SJCRH30 (cell line): ENCODE results near the gene POLR2F. TPM values are rescaled to one million over a fixed set of nuclear protein-coding genes. Genes with fewer than 3 reads are reported as not detected.

Experiments
- DNase-seq, 2 experiments: peaks; one replicate each; pipeline ENCODE4 v3.0.0-alpha.2; 2015 to 2020
- H3K27ac ChIP-seq: fragments of 250-450 bp; sonication (Bioruptor Pico); 2 replicates; pipeline ENCODE4 v1.5.1; 2020; ENCODE audit warnings: mild to moderate bottlenecking, moderate library complexity
- H3K27me3 ChIP-seq: fragments of 250-450 bp; sonication (Bioruptor Pico); 2 replicates; pipeline ENCODE4 v1.5.1; 2020; ENCODE audit warnings: mild to moderate bottlenecking, moderate library complexity
- H3K36me3 ChIP-seq: fragments of 250-450 bp; sonication (Bioruptor Pico); 2 replicates; pipeline ENCODE4 v1.5.1; 2020; ENCODE audit warnings: mild to moderate bottlenecking, moderate library complexity
- H3K4me1 ChIP-seq: fragments of 250-450 bp; sonication (Bioruptor Pico); 2 replicates; pipeline ENCODE4 v1.5.1; 2020; ENCODE audit warnings: mild to moderate bottlenecking, moderate library complexity
- H3K4me3 ChIP-seq: fragments of 250-450 bp; sonication (Bioruptor Pico); 2 replicates; pipeline ENCODE4 v1.5.1; 2020; ENCODE audit warnings: mild to moderate bottlenecking, moderate library complexity
- H3K9me3 ChIP-seq: fragments of 250-450 bp; sonication (Bioruptor Pico); replicated peaks from 2 replicates; pipeline ENCODE4 v1.5.1; 2020; ENCODE audit warnings: mild to moderate bottlenecking, moderate library complexity
- total RNA-seq: library from RNA; depleted of rRNA; stranded (reverse); fragments of >200 nt; shearing (Covaris generic); gene quantifications from 2 replicates; pipeline ENCODE4 v1.2.3, GENCODE V29; 2014; rRNA removed

The POLR2F gene
- total RNA-seq, 1 experiment from 2014 or later: 121 TPM

GRCh38 chr22:38014083-38014482, 60.6 kb downstream of the POLR2F start:
- H3K27ac ChIP-seq: no peak overlapping the region
- H3K9me3 ChIP-seq: no peaks in the 10 kb centered on the region
- H3K27me3 ChIP-seq: no peaks in the 10 kb centered on the region
- H3K4me1 ChIP-seq: peaks cover 5% of the 10 kb centered on the region
- no peaks in the 10 kb centered on the region for H3K36me3 ChIP-seq
- no peak overlapping the region for H3K4me3 ChIP-seq
- no peak for DNase-seq

DNA sequence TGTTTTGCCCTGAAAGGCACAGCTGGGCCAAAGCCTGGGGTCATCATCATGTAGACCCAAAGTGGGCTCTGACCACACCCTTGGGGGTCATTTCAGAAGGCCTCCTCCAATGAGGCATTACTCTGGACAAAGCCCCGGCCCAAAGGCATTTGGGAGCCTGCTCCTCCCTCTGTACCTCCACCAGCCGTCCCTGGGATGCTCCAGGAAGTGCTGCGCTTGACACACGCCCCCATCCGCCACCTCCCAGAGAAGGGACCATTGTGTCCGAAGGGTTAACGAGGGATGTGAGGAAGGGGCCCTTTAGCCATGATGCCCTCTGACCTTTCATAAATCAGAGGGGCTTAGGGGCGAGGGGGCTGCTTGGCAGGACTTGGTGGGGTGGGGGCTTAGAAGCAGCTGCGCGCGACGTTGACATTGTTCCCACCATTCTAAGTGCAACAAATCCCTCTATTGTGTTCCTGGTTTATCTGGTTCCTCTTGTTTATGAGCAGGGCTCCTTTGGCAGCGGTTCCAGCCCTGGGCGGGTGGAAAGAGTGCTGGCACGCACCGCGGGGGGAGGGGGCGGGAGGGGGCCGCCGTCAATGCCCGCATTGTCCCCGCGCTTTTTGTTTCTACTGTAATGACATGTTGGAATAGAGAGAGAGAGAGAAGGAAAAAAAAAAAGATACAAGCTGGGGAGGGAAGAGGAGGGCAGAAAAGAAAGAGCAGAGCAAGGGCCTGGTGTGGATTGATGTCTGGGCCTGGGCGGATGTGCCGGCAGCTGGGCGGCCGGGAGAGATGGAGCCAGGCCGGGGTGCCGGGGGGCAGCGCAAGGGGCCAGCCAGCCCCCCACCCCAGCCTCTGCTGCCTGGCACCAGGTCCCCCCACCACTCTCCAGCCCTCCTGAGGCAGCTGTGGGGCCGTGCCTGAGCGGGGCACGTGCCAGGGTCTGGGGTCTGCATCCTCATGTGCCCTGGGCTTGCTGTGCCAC, 63.0 kb downstream of the POLR2F start:
- H3K27ac ChIP-seq: peak overlapping the region; percentile 20; the same call in 1 of the 2 replicates

DNA sequence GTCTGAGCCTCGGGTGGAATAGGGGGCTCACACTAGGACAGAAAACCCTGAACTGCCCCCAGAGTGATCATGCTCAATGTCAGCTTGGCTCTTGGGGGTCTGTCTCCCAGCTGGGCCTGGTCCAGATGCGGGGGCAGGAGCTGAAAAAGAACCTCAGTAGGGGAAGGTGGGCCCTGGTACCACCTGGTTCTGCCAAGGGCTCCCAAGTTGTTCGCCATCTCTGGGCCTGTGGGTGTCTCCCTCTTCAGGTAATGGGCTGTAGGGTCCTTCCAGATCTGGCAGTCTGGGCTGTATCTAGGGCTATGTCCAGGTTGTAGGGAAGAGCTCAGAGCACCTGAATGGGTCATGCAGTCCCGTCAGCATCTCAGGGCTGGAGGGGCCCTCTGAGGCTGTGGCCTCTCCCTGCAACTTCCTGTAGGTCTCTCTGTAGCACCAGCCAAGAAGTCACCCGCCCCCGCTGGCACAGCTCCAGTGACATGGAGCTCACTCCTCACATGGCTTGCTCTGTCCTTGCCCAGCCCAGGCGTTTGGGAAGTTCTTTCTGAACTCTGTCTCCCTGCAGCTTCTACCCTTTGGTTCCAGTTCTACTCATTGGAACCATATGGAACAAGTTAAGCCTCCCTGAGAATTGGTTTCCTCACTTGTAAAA, 63.9 kb downstream of the POLR2F start:
- no peaks in the 10 kb centered on the region for H3K27me3 ChIP-seq
- H3K4me1 ChIP-seq: peaks cover 5% of the 10 kb centered on the region
- H3K36me3 ChIP-seq: no peaks in the 10 kb centered on the region
- H3K4me3 ChIP-seq: no peak overlapping the region
- no peaks in the 10 kb centered on the region for H3K9me3 ChIP-seq
- DNase-seq: peak; percentile 29 to 48
- H3K27ac ChIP-seq: peak overlapping the region; percentile 20; the same call in 1 of the 2 replicates

More for the DNA sequence above, 63.0 kb downstream of the POLR2F start:
- Histone ChIP-seq H3K4me3 (peak overlapping the region; percentile 37), H3K4me1 (peaks cover 5% of the 10 kb centered on the region), H3K9me3 (no peaks in the 10 kb centered on the region), H3K36me3 (no peaks in the 10 kb centered on the region), H3K27me3 (no peaks in the 10 kb centered on the region)
- DNase-seq: peak; percentile 58 to 65

DNA sequence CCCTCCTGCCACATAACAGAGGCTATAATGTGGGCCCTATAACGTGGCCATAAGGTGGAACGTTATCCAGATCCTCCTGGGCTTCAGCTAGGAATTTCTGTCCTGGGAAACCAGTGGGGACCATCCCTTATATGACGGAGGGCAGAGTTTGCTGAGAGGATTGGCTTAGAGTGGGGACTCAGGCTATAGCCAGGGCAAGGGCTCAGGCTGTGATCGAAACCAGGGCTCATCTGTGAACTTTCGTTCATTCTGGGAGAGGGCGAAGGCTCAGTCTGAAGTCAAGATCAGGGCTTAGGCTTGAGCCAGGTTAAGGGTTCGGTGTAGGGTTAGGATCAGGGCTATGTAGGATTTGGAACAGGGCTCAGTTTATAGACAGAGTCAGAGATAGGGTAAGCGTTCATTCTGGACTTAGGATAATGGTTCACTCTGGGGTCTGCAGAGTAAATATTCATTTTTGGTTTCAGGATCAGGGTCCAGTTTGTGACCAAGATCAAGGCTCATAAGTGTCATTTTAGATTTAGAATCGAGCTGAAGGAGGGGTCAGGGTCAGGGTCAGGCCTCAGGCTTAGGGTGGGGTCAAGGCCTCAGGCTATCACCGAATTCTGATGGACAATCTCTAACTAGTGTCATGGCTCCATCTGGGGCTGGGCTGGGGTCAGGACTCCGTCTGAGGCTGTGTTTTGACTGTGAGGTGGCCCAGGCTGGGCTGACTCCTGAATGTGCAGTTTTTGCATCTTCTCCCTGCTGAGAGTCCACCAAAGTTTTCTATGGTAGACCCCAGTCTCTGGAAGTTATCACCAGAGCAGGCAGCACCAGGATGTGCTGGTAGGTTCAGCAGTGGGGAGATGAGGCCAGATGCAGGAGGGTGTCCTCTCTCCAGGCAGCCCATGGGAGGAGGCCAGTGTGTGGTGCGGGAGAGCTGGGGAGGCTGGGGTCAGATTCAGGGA, 64.7 kb downstream of the POLR2F start:
- Histone ChIP-seq H3K36me3 (no peaks in the 10 kb centered on the region), H3K27ac (no peak overlapping the region), H3K4me3 (no peak overlapping the region), H3K27me3 (no peaks in the 10 kb centered on the region), H3K4me1 (peaks cover 5% of the 10 kb centered on the region), H3K9me3 (no peaks in the 10 kb centered on the region)
- no peak for DNase-seq

Other genes starting within 250 kb of the POLR2F start
- gene GCAT, start 145.8 kb upstream of the POLR2F start, total RNA-seq: 14.2 and 15.0 TPM in 2 replicates
- gene GALR3, start 130.3 kb upstream of the POLR2F start, total RNA-seq: not detected in 2 replicates
- gene ANKRD54, start 109.4 kb upstream of the POLR2F start, total RNA-seq: 17.1 and 18.2 TPM in 2 replicates
- gene EIF3L, start 104.3 kb upstream of the POLR2F start, total RNA-seq: 647 and 707 TPM in 2 replicates
- 16.8 and 18.0 TPM in 2 replicates for gene MICALL1, start 47.4 kb upstream of the POLR2F start, total RNA-seq
- gene C22orf23, start 98 bp upstream of the POLR2F start, total RNA-seq: not detected in 2 replicates
- not detected in 2 replicates for gene SOX10, start 30.9 kb downstream of the POLR2F start, total RNA-seq
- gene PICK1, start 103.7 kb downstream of the POLR2F start, total RNA-seq: 0.45 and 1.2 TPM in 2 replicates
- gene SLC16A8, start 130.5 kb downstream of the POLR2F start, total RNA-seq: 1.1 and 1.4 TPM in 2 replicates
- not detected in 2 replicates for gene BAIAP2L2, start 157.0 kb downstream of the POLR2F start, total RNA-seq
- 3.9 and 5.4 TPM in 2 replicates for gene PLA2G6, start 228.1 kb downstream of the POLR2F start, total RNA-seq
- 3.2 and 3.6 TPM in 2 replicates for gene MAFF, start 248.3 kb downstream of the POLR2F start, total RNA-seq